HepG2 (cell line): ENCODE measurements around the gene MRPS31. TPM values are rescaled to one million over a fixed set of nuclear protein-coding genes. Genes with fewer than 3 reads are reported as not detected.

Experiments used
- ATM ChIP-seq: fragments of 450-650 bp; IDR thresholded peaks from 2 replicates; pipeline ENCODE4 v1.7.1; 2017; ENCODE audit warnings: mild to moderate bottlenecking, borderline replicate concordance
- CC2D1A ChIP-seq: sonication (generic); formaldehyde crosslinking; IDR thresholded peaks from 2 replicates; pipeline ENCODE4 v1.8.1; 2023; ENCODE audit warnings: mild to moderate bottlenecking, missing genetic modification reagents
- CENPT ChIP-seq: sonication (generic); formaldehyde crosslinking; IDR thresholded peaks from 2 replicates; pipeline ENCODE4 v1.8.0; 2022; ENCODE audit warnings: low read depth, mild to moderate bottlenecking, moderate library complexity, missing genetic modification reagents
- DMAP1 ChIP-seq: IDR thresholded peaks from 2 replicates; pipeline ENCODE4 v1.6.1; 2016
- ETV5 ChIP-seq: IDR thresholded peaks from 2 replicates; pipeline ENCODE4 v1.6.1; 2018; ENCODE audit warnings: missing biosample characterization, missing genetic modification reagents, inconsistent platforms, borderline replicate concordance
- GATA4 ChIP-seq: sonication (generic); IDR thresholded peaks from 2 replicates; pipeline ENCODE4 v1.6.1; 2016; ENCODE audit warnings: antibody characterized with exemption, low read depth, borderline replicate concordance
- GTF3A ChIP-seq: sonication (generic); formaldehyde crosslinking; conservative IDR thresholded peaks from 2 replicates; pipeline ENCODE4 v1.4.0; 2020; ENCODE audit warnings: mild to moderate bottlenecking, missing genetic modification reagents
- MAFK ChIP-seq, 2 experiments: IDR thresholded peaks in 1 of 2; conservative IDR thresholded peaks in 1 of 2; 2 replicates each; pipeline ENCODE4 v1.6.1; 2011; ENCODE audit warnings: improper control_type of control experiment in 2 of 2, low read length in 2 of 2
- MED1 ChIP-seq: sonication (generic); formaldehyde crosslinking; IDR thresholded peaks from 2 replicates; pipeline ENCODE4 v1.4.0; 2020; ENCODE audit warnings: missing genetic modification reagents
- MYPOP ChIP-seq: sonication (generic); formaldehyde crosslinking; IDR thresholded peaks from 2 replicates; pipeline ENCODE4 v1.8.1; 2023; ENCODE audit warnings: mild to moderate bottlenecking, moderate library complexity, missing genetic modification reagents
- PBX2 ChIP-seq: IDR thresholded peaks from 2 replicates; pipeline ENCODE4 v1.6.1; 2016; ENCODE audit warnings: control low read depth
- REXO4 ChIP-seq: sonication (generic); formaldehyde crosslinking; IDR thresholded peaks from 2 replicates; pipeline ENCODE4 v1.8.0; 2022; ENCODE audit warnings: missing genetic modification reagents, mild to moderate bottlenecking, borderline replicate concordance
- ZBTB44 ChIP-seq: sonication (generic); formaldehyde crosslinking; IDR thresholded peaks from 2 replicates; pipeline ENCODE4 v1.4.0; 2020; ENCODE audit warnings: missing genetic modification reagents
- ZBTB7A ChIP-seq: sonication (generic); formaldehyde crosslinking; IDR thresholded peaks from 2 replicates; pipeline ENCODE4 v1.8.0; 2022; ENCODE audit warnings: mild to moderate bottlenecking, missing genetic modification reagents
- ZNF138 ChIP-seq: sonication (generic); formaldehyde crosslinking; IDR thresholded peaks from 2 replicates; pipeline ENCODE4 v1.5.0; 2020; ENCODE audit warnings: mild to moderate bottlenecking, low read depth, missing genetic modification reagents
- ZNF331 ChIP-seq: sonication (generic); formaldehyde crosslinking; IDR thresholded peaks from 2 replicates; pipeline ENCODE4 v1.4.0; 2020; ENCODE audit warnings: missing genetic modification reagents
- ZNF34 ChIP-seq: sonication (generic); formaldehyde crosslinking; IDR thresholded peaks from 2 replicates; pipeline ENCODE4 v1.4.0; 2020; ENCODE audit warnings: mild to moderate bottlenecking, missing genetic modification reagents, borderline replicate concordance
- ZNF646 ChIP-seq: sonication (generic); formaldehyde crosslinking; IDR thresholded peaks from 2 replicates; pipeline ENCODE4 v1.9.0; 2021; ENCODE audit warnings: mild to moderate bottlenecking, missing genetic modification reagents
- ZNF747 ChIP-seq: sonication (generic); formaldehyde crosslinking; IDR thresholded peaks from 2 replicates; pipeline ENCODE4 v1.8.1; 2023; ENCODE audit warnings: missing genetic modification reagents, mild to moderate bottlenecking, borderline replicate concordance
- polyA plus RNA-seq, 8 experiments: library from polyadenylated mRNA; depleted of rRNA in 3 of 8; stranded (reverse) in 7 of 8; unstranded in 1 of 8; fragments of >200 nt; fragmentation: Illumina TruSeq in 4 of 8; extraction: Trizol in 4 of 8; gene quantifications; 2 replicates each; pipeline versions ENCODE4 v1.2.1 to v1.2.3, GENCODE V29; 2011 to 2016; ENCODE audit warnings: low read depth in 4 of 8, missing spikeins in 1 of 8, mixed read lengths in 1 of 8; ENCODE audit not compliant: insufficient read depth in 1 of 8
- total RNA-seq, 5 experiments: library from RNA; depleted of rRNA; stranded (reverse); fragments of >200 nt; fragmentation: Illumina TruSeq; extraction: Trizol; gene quantifications; 2 replicates each; pipeline ENCODE4 v1.2.3, GENCODE V29; 2016; ENCODE audit warnings: low read depth in 1 of 5

Gene MRPS31
- total and polyA plus RNA-seq, 2 of the 13 experiments (the other 11 are each of a cell fraction or from before 2014, with no cell fraction given), result 23.7 to 34.1 TPM

GRCh38 chr13:40789275-40790153 lies 18.5 kb upstream of the MRPS31 start, which contains the start of gene SLC25A15 (continued):
- TF ChIP-seq ZNF646 (CRISPR knock-in tag), result no peak
- TF ChIP-seq REXO4 (CRISPR knock-in tag), result 0 out of 2 replicates have a peak, but pooled peaks have one; percentile 38
- no peak for TF ChIP-seq GTF3A (CRISPR knock-in tag)
- peak; percentile 63 for TF ChIP-seq MED1 (CRISPR knock-in tag)
- no peak; the same call in 1 of the 2 replicates for TF ChIP-seq ZNF331 (CRISPR knock-in tag)
- no peak for TF ChIP-seq ATM
- TF ChIP-seq ZNF34 (CRISPR knock-in tag), result peak; percentile 59; the same call in 1 of the 2 replicates
- 0 out of 2 replicates have a peak, but pooled peaks have one; percentile 18 for TF ChIP-seq GATA4
- no peak for TF ChIP-seq ZBTB7A
- TF ChIP-seq ZBTB44 (CRISPR knock-in tag), result no peak
- no peak for TF ChIP-seq ZNF747 (CRISPR knock-in tag)
- TF ChIP-seq ETV5 (CRISPR knock-in tag), result peak; percentile 82
- TF ChIP-seq PBX2 (CRISPR knock-in tag), result no peak
- 0 out of 2 replicates have a peak, but pooled peaks have one; percentile 21 for TF ChIP-seq MYPOP (CRISPR knock-in tag)
- no peak for TF ChIP-seq CC2D1A (CRISPR knock-in tag)
- TF ChIP-seq DMAP1, result peak; percentile 57; the same call in 1 of the 2 replicates
- TF ChIP-seq MAFK (conservative IDR thresholded peaks at IDR 0.05 in 1 of 2, IDR thresholded peaks at IDR 0.05 in 1 of 2; ENCODE audit: low read length in 2 of 2), result no peak
- TF ChIP-seq ZNF138 (CRISPR knock-in tag), result no peak
- TF ChIP-seq CENPT (CRISPR knock-in tag), result no peak
